Ecto neural progenitor cell (in vitro differentiated cells): ENCODE results near the gene HOXC9.

Experiments used
- DNase-seq: peaks from one replicate; pipeline ENCODE4 v3.0.0-alpha.2; 2018; ENCODE audit warnings: low spot score

HOXC9 gene

DNA sequence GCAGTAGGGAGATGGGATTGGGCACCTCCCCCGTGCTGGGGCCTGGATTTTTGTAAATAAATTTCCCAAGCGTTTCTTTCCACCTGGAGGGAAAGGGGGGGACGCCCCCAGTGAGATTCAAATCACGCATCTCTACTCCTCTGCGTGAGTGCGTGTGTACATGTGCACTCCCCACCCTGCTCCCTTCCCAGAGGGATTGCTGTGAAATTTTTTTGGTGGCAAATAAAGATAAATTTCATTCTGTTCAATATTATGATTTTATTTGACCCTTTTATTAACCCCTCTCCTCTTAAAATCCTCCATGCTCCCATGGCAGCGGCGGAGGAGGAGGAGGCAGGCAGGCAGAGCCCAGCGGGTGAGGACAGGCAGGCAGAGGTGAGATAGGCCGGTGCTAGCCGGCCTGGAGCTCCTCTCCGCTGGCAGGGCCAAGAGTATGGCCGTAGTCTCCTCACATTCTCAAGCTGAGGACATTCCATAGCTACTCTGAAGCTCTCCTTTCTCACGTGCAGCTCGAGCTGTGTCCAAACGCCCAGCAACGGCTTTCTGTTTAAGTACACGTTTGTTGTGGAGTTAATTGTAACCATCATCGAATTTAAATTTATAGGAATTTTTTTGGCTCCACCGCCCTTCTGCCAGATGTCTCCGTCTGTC, 23.7 kb upstream of the HOXC9 start:
- DNase-seq = no peak

DNA sequence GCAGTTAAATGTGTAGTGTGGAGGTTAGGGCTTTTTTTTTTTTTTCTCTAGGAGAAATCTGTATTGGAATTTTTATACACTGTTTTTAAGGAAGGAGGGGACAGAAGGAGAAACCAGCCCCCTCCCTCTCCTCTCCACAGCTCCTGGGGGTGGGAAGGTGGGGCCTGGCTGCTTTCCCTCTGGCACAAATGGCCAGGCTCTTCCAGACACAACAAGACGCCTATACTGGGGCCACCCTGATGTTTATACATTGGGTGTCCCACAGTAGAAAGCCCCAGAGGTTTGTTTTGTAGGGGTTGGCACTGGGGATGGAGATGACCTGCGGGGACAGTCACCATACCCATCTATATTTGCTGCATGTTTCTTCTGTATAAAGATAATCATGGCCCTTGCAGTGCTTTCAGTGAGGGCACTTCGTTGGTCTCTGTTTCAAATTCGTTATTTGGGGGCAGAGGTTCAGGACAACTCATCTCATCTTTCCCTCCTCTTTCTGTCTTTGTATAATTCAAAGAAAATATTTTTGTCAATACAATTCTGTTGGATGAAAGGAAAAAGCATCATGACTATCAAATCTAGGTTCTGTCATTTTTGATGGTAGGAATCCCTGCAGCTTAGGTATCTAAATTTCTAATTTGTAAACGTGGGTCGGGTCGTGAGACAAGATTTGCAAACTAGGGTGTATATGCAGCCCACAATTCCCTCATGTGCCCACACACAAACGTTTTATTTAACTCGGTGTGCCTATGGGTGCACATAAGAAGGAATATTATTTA, 23.0 kb upstream of the HOXC9 start:
- no peak for DNase-seq

GRCh38 chr12:53977596-53978445, 22.1 kb upstream of the HOXC9 start:
- DNase-seq = no peak

DNA sequence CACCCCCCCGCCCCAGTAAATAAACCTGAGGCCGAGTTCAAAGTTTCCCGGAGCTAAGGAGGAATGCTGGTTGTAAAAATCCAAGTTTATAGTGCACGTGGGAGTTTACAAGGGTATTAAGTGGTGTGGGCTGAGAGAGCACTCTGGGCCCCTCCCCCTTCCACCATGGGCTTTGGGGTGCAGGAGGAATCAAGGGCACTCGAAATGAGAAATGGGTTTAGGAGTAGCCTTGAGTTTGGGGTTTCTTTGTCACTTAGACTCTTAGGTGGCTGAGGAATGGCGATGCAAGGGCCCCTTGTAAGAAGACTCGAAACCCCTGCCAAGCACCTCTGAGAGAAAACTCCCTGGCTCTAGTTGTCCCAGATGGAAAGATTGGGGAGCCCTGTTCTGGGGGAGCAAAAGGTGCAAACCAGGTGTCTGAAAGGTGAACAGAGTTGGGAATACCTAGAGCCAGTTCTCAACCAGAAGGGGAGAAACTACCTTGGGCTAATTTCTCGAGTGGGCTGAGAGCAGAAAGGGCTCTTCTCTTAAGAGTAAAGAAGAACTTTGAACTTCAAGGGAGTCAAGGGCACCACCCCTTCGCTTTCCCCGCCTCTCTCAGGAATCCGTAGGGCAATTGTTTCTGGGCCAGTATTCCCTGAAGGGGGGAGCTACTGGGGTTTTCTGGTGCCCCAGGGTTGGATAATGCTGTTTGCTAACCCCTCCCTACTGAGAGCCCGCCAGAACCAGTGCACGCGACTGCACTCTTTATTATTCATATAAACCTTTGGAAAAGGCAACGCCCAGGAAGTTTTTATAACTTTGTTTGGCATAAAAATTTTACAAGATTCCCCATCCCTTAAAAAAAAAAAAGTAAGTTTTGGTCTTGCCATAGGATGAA, 21.2 kb upstream of the HOXC9 start:
- no peak for DNase-seq

DNA sequence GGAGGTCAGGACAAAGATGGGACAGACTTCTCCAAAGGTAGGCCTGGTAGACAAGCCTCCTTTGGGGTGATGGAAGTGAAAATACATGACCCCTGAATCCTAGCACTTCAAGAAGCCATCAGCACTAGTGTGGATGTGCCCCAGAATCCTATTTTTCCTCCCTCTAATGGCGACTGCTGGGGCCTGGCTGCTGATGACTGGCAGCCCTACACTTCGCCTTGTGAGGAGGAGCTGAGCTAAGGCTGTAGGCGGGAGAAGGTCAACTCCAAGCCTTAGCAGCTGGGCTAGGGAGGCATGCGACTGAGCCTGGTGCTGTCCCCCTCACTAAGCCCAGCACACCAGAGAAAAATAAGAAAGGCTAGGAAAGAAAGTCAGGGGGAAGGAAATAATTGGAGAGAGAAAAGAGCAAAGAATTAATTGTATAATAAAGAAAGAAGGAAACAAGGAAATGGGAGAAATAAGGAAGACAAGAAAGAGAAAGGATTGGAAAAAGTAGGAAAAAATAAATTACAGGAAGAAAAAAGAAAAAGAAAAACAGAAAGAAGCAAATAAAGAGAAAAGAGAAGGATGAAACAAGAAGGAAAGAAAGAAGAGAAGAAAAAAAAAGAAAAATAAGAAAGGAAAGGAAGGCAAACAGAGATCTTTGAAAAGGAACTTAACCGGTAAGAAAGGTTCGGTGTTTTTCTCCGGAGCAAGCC, 19.7 kb upstream of the HOXC9 start:
- no peak for DNase-seq

DNA sequence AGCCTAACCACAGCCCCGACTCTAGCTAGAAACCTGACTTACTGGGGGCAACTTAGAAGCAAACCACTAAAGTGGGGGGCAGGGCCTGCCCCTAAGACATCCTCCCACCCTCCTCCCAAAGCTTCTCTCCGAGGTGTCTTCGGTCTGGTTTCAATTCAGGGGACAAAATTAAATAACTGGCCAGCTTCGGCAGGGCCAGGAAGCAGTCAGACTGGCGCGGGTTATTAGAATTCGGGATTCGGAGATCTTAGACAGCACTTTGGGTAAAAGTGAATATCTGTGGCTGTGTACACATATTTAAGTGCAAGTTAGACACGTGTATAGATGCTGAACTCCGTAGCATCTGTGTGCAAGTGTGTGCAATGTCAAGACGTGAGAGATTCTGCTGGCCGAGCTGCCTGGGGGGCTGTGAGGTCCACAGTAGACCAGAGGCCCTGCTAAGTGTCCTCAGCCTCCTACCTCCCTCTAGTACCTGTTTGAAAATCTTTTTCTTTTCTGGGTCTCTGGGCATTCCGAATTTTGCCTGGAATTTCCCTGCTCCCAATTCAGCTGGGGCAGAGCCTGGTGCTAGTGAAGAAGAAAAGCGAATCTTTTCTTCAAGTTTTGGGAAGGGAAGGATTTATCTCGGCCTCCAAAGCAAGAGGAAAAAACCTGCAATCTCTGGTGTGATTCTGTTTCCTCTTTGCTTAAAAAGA, 19.0 kb upstream of the HOXC9 start:
- DNase-seq = no peak

DNA sequence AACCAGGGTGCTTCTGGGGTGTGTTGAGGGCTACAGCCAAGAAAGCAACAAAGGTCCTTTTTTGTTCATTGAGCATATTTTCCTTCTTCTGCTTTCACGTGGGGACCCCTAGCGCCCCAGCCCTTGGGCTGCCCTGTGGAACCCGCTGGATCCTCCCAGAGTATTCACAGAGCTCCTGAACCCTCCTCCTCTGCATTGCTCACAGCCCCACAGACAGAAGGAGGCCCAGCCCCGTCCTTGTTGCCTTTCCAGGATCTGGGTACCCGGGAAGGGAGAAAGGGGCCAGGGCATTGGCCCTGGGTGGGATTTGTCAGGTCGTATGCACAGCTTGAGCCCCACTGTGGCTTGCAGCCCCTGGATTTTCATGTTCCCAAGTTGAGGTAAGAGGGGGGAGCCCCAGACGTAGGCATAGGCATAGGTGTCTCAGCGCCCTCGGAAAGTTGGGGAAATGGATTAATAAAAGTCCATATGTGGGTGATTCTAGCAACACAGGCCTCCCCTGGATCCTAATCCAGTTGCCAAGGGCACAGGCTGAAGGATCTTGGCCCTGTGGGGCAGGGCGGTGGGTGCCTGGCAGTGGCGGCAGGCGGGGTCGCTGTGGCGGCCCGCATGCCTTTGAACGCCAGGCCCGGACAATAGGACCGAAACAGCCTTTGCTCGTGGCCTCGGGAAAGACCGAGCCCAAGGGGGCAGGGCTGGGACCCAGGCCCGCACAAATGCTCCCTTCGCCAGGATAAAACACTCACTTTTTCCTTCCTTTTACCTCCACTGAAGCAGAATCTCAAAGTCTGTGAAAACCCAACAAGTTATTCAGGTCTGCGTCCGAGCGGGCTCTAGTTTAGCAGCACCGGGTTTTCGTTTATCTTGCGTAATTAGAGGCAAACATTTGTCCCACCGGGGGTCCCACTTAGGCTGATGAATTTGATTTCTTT, 18.1 kb upstream of the HOXC9 start:
- no peak for DNase-seq

- DNase-seq = no peak
These were observed 17.1 kb upstream of the HOXC9 start for GRCh38 chr12:53982648-53983567.

- no peak for DNase-seq
These were observed 16.4 kb upstream of the HOXC9 start for GRCh38 chr12:53983568-53983949.

- no peak for DNase-seq
These were observed 15.9 kb upstream of the HOXC9 start for GRCh38 chr12:53983950-53984572.

DNA sequence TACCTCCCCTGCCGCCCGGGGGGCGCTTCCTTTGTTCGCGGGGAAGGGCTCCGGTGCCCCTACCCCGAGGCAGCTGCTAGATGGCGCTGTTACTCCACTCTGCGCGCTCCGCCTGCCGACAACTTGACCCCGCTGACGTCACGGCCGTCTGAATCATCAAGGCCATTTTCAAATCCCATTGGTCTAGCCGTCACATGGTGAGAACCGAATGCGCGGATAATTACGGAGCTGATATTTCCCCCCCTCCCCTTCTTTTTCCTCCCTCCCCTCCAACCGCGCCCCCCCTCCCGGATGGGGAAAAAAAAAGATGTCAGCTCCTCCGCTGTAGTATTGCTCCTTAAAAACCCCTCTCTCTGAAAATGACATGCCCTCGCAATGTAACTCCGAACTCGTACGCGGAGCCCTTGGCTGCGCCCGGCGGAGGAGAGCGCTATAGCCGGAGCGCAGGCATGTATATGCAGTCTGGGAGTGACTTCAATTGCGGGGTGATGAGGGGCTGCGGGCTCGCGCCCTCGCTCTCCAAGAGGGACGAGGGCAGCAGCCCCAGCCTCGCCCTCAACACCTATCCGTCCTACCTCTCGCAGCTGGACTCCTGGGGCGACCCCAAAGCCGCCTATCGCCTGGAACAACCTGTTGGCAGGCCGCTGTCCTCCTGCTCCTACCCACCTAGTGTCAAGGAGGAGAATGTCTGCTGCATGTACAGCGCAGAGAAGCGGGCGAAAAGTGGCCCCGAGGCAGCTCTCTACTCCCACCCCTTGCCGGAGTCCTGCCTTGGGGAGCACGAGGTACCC, 14.9 kb upstream of the HOXC9 start, which contains the start of gene HOXC10:
HOXC10 (plus strand) TSS at position 246 of the 791 bp plus-strand sequence; CDS start at position 360, 114 bp downstream.
- peak; percentile 91 for DNase-seq

- DNase-seq = no peak
These were observed 14.3 kb upstream of the HOXC9 start for GRCh38 chr12:53985692-53985993.

- DNase-seq = no peak
These were observed 13.8 kb upstream of the HOXC9 start for GRCh38 chr12:53985994-53986685.

- no peak for DNase-seq
These were observed 13.1 kb upstream of the HOXC9 start for GRCh38 chr12:53986686-53987483.

- no peak for DNase-seq
These were observed 12.2 kb upstream of the HOXC9 start for GRCh38 chr12:53987787-53988230.
